Liver (tissue), 9 donors: ENCODE measurements around the gene UBA1. TPM values are rescaled to one million over a fixed set of nuclear protein-coding genes. Genes with fewer than 3 reads are reported as not detected.

Experiments
- DNase-seq: peaks from one replicate; pipeline ENCODE4 v3.0.0-alpha.2; 2017; ENCODE audit warnings: low spot score
- H3K27ac ChIP-seq, 2 donors: one replicate each; pipeline ENCODE4 v1.7.0; 2013; ENCODE audit warnings: inconsistent platforms in 2 of 2, low read length in 2 of 2, control low read depth in 1 of 2, low read depth in 1 of 2, mild to moderate bottlenecking in 1 of 2
- H3K27me3 ChIP-seq, 4 donors: one replicate each; pipeline versions ENCODE4 v1.6.1 to v1.7.0; 2013; ENCODE audit warnings: low read length in 3 of 4, inconsistent platforms in 1 of 4, mild to moderate bottlenecking in 1 of 4, moderate library complexity in 1 of 4; ENCODE audit not compliant: control insufficient read depth in 4 of 4, insufficient read depth in 4 of 4
- H3K36me3 ChIP-seq, 4 donors: one replicate each; pipeline versions ENCODE4 v1.6.1 to v1.7.0; 2013; ENCODE audit warnings: low read length in 3 of 4, mild to moderate bottlenecking in 3 of 4, low read depth in 1 of 4, moderate library complexity in 1 of 4; ENCODE audit not compliant: control insufficient read depth in 4 of 4, insufficient read depth in 3 of 4
- H3K4me1 ChIP-seq, 4 donors: one replicate each; pipeline versions ENCODE4 v1.6.1 to v1.7.0; 2013; ENCODE audit warnings: low read length in 3 of 4, mild to moderate bottlenecking in 3 of 4, moderate library complexity in 1 of 4; ENCODE audit not compliant: control insufficient read depth in 4 of 4, insufficient read depth in 4 of 4
- H3K4me3 ChIP-seq, 3 donors: one replicate each; pipeline versions ENCODE4 v1.6.1 to v1.7.0; 2013; ENCODE audit warnings: low read length in 3 of 3, control low read depth in 1 of 3, low read depth in 1 of 3, mild to moderate bottlenecking in 1 of 3
- H3K9ac ChIP-seq, 2 donors: one replicate each; pipeline ENCODE4 v1.7.0; 2013; ENCODE audit warnings: low read length in 2 of 2, mild to moderate bottlenecking in 2 of 2, moderate library complexity in 2 of 2, control low read depth in 1 of 2, low read depth in 1 of 2
- H3K9me3 ChIP-seq, 4 donors: one replicate each; pipeline versions ENCODE4 v1.6.1 to v1.7.0; 2013; ENCODE audit warnings: low read length in 3 of 4; ENCODE audit not compliant: control insufficient read depth in 4 of 4
- ATF3 ChIP-seq: IDR thresholded peaks from 2 replicates; pipeline ENCODE4 v1.6.1; 2016; ENCODE audit warnings: antibody characterized with exemption
- CTCF ChIP-seq: fragments of 150-350 bp; IDR thresholded peaks from 2 replicates; pipeline ENCODE4 v1.5.1; 2017; ENCODE audit warnings: improper control_type of control experiment, low read depth, low read length; ENCODE audit not compliant: missing input control
- EGR1 ChIP-seq, 2 donors: IDR thresholded peaks; 2 replicates each; pipeline ENCODE4 v1.6.1; 2016 to 2018; ENCODE audit warnings: antibody characterized with exemption in 2 of 2, low read depth in 2 of 2
- FOXA1 ChIP-seq: IDR thresholded peaks from 2 replicates; pipeline ENCODE4 v1.6.1; 2016; ENCODE audit warnings: antibody characterized with exemption
- FOXA2 ChIP-seq: IDR thresholded peaks from 2 replicates; pipeline ENCODE4 v1.6.1; 2016; ENCODE audit warnings: antibody characterized with exemption
- GABPA ChIP-seq, 2 donors: IDR thresholded peaks in 1 of 2; conservative IDR thresholded peaks in 1 of 2; 2 replicates each; pipeline ENCODE4 v1.6.1; 2016; ENCODE audit warnings: antibody characterized with exemption in 2 of 2, mild to moderate bottlenecking in 1 of 2, moderate library complexity in 1 of 2
- HNF4A ChIP-seq, 2 donors: conservative IDR thresholded peaks; 2 replicates each; pipeline ENCODE4 v1.6.1; 2016; ENCODE audit warnings: antibody characterized with exemption in 2 of 2, mild to moderate bottlenecking in 2 of 2
- HNF4G ChIP-seq: IDR thresholded peaks from 2 replicates; pipeline ENCODE4 v1.6.1; 2016; ENCODE audit warnings: antibody characterized with exemption
- JUND ChIP-seq, 2 donors: IDR thresholded peaks; 2 replicates each; pipeline ENCODE4 v1.6.1; 2016; ENCODE audit warnings: antibody characterized with exemption in 2 of 2
- MAX ChIP-seq: IDR thresholded peaks from 2 replicates; pipeline ENCODE4 v1.6.1; 2016; ENCODE audit warnings: antibody characterized with exemption
- NR2F2 ChIP-seq: IDR thresholded peaks from 2 replicates; pipeline ENCODE4 v1.6.1; 2016; ENCODE audit warnings: antibody characterized with exemption
- RAD21 ChIP-seq, 2 donors: IDR thresholded peaks; 2 replicates each; pipeline ENCODE4 v1.6.1; 2016; ENCODE audit warnings: antibody characterized with exemption in 2 of 2, mild to moderate bottlenecking in 2 of 2
- REST ChIP-seq: IDR thresholded peaks from 2 replicates; pipeline ENCODE4 v1.6.1; 2016; ENCODE audit warnings: antibody characterized with exemption, mild to moderate bottlenecking
- RXRA ChIP-seq, 2 donors: IDR thresholded peaks; 2 replicates each; pipeline ENCODE4 v1.6.1; 2017 to 2018; ENCODE audit warnings: antibody characterized with exemption in 2 of 2, mild to moderate bottlenecking in 1 of 2
- SP1 ChIP-seq: IDR thresholded peaks from 2 replicates; pipeline ENCODE4 v1.6.1; 2018; ENCODE audit warnings: antibody characterized with exemption, mild to moderate bottlenecking
- YY1 ChIP-seq: IDR thresholded peaks from 2 replicates; pipeline ENCODE4 v1.6.1; 2016; ENCODE audit warnings: antibody characterized with exemption, mild to moderate bottlenecking
- ZBTB33 ChIP-seq: IDR thresholded peaks from 2 replicates; pipeline ENCODE4 v1.6.1; 2016; ENCODE audit warnings: antibody characterized with exemption
- WGBS: extraction: QIAGEN DNeasy Blood & Tissue Kit; methylation state at CpG from one replicate; pipeline ENCODE4 v1.1.7; 2013; 5-methylcytosine and 5-hydroxymethylcytosine counted together
- polyA plus RNA-seq, 2 donors: library from polyadenylated mRNA; stranded (reverse) in 1 of 2; unstranded in 1 of 2; fragments of 200-250 nt in 1 of 2; fragments of >200 nt in 1 of 2; fragmentation: Nextera tagmentation in 1 of 2; extraction: Ambion mirVana in 1 of 2; gene quantifications; one replicate each; pipeline versions ENCODE4 v1.2.1 to v1.2.3, GENCODE V29; 2013 to 2015
- total RNA-seq, 2 donors: library from RNA; depleted of rRNA; stranded (reverse); fragments of >200 nt; gene quantifications; one replicate each; pipeline ENCODE4 v1.2.3, GENCODE V29; 2014
- donor health status: healthy.
- donor health status: healthy.
- donor health status: healthy.
- donor health status: healthy.
- donor health status: healthy.

UBA1 gene
- total and polyA plus RNA-seq, 4 donors = 39.8 to 85.4 (median 68.7) TPM

- 89% methylated on average over 4 of the region's 4 CpGs for WGBS
- TF ChIP-seq RAD21 (IDR thresholded peaks at IDR 0.05) (no peak), REST (no peak), SP1 (no peak), FOXA1 (no peak), YY1 (no peak), FOXA2 (no peak), ZBTB33 (no peak), GABPA (IDR thresholded peaks at IDR 0.05 in 1 of 2, conservative IDR thresholded peaks at IDR 0.05 in 1 of 2) (no peak), NR2F2 (no peak), ATF3 (no peak), JUND (IDR thresholded peaks at IDR 0.05) (no peak), HNF4G (no peak), EGR1 (IDR thresholded peaks at IDR 0.05; ENCODE audit: low read depth in 2 of 2) (no peak), RXRA (IDR thresholded peaks at IDR 0.05) (no peak), MAX (no peak), HNF4A (conservative IDR thresholded peaks at IDR 0.05) (no peak), CTCF (no peak)
- DNase-seq = no peak
- H3K36me3 ChIP-seq = peaks cover 9 to 95% (median 62%) of the 10 kb centered on the region in 4 donors
- H3K4me3 ChIP-seq = no peak overlapping the region
- H3K9ac ChIP-seq = no peak overlapping the region
- H3K27ac ChIP-seq = no peak overlapping the region
- no peaks in the 10 kb centered on the region for H3K4me1 ChIP-seq
- H3K27me3 ChIP-seq = no peaks in the 10 kb centered on the region
- no peaks in the 10 kb centered on the region for H3K9me3 ChIP-seq
Observed at GRCh38 chrX:47202877-47203276, 9.2 kb downstream of the UBA1 start.

GRCh38 chrX:47204970-47205369, 11.3 kb downstream of the UBA1 start:
- H3K4me1 ChIP-seq = no peaks in the 10 kb centered on the region
- H3K9ac ChIP-seq = no peak overlapping the region
- H3K27ac ChIP-seq = no peak overlapping the region
- peaks cover 11 to 94% (median 65%) of the 10 kb centered on the region in 4 donors for H3K36me3 ChIP-seq
- no peak for DNase-seq
- WGBS = 85% methylated on average over 5 of the region's 5 CpGs
- no peak overlapping the region for H3K4me3 ChIP-seq
- no peaks in the 10 kb centered on the region for H3K27me3 ChIP-seq
- TF ChIP-seq RAD21 (IDR thresholded peaks at IDR 0.05) = no peak
- TF ChIP-seq SP1 = no peak
- TF ChIP-seq YY1 = no peak
- TF ChIP-seq MAX = no peak
- no peak for TF ChIP-seq ZBTB33
- H3K9me3 ChIP-seq = no peaks in the 10 kb centered on the region
